Measurements from ENCODE around the gene MED31.
A peak's percentile ranks its signal among the peaks of the same experiment; 100 is the strongest.

MED31 gene

DNA sequence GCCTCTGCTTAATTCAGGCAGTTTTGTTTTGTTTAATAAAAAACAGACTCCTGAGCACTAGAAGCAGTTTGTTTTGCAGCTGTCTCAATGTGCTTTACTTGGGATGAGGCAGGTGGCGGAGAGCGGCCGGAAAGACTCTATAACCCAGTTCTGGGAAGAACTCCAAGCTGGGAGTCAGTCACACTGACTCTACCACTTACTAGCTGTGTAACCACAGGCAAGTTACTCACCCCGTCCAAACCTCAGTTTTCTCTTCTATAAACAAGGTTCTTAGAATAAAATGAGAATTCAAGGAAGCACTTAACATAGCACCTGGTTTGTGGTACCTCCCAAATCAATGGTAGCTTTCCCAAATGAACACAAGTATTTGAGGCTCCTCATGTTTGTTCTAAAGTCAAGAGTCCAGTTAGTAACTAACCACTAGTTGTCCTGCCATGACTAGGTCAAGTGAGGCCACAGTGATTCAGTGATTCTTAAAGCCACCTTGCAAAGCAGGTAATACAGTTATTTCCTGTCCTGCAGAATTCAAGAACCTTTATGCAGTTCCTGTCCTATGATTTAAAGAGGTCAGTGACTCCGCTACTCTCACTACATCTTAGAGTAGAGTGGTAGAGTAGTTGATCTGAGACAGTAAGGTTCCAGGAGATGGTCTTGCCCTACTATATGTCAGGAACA, 7.8 kb downstream of the MED31 start:
- TF ChIP-seq CTCF (IDR thresholded peaks at IDR 0.05; ENCODE audit: low read depth, low read length) = no peak
- no peak overlapping the region for H3K4me3 ChIP-seq (ENCODE audit: low read depth, low read length)
- in situ Hi-C loops (cut with HindIII; ENCODE audit: low sequenced_read_pairs) = no loop called here
- DNase-seq (ENCODE audit: low read depth, low spot score) = peak; percentile 65

GRCh38 chr17:6642592-6642991, 8.8 kb downstream of the MED31 start:
- TF ChIP-seq CTCF (IDR thresholded peaks at IDR 0.05; ENCODE audit: low read depth, low read length) = no peak
- in situ Hi-C loops (cut with HindIII; ENCODE audit: low sequenced_read_pairs) = no loop called here
- no peak for DNase-seq (ENCODE audit: low read depth, low spot score)
- H3K4me3 ChIP-seq (ENCODE audit: low read depth, low read length) = no peak overlapping the region

DNA sequence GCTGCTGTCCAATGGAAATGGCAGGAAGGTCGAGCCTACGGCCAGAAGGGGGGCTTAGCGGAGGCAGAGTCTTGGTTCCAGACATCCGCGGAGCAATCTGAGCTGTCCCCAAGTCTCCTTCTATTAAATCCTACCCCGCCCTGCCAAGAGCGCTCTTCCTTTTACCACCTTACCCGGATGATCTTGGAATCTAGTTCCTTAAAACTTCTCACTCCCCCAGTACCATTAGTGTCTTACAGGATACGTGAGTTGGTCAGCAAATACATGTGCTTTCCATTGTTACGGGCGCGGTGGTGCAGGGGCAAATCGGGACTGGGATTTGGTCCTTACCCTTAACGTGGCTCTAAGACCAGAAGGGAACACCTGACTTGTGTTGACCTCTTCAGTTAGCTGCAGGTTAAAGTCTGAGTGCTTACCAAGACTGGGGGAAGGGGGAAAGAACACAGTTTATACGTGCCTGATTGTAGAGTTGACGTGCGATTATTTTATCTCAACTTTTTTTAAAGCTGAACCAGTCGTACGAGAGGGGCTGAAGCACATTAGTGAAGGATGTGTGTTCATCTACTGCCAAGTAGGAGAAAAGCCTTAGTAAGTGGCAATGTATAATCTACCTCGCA, 10.1 kb downstream of the MED31 start:
- no peak for DNase-seq (ENCODE audit: low read depth, low spot score)
- no peak for TF ChIP-seq CTCF (IDR thresholded peaks at IDR 0.05; ENCODE audit: low read depth, low read length)
- H3K4me3 ChIP-seq (ENCODE audit: low read depth, low read length) = peak overlapping the region; percentile 90
- in situ Hi-C loops (cut with HindIII; ENCODE audit: low sequenced_read_pairs) = no loop called here

GRCh38 chr17:6640536-6641246, 10.7 kb downstream of the MED31 start, which contains the start of the genes KIAA0753 and TXNDC17:
KIAA0753 (minus strand) TSS chr17:6640711; CDS start chr17:6635103, 5,608 bp downstream.
TXNDC17 (plus strand) TSS chr17:6641060; CDS start chr17:6641083, 23 bp downstream.
- no peak for TF ChIP-seq CTCF (IDR thresholded peaks at IDR 0.05; ENCODE audit: low read depth, low read length)
- peak; percentile 93 for DNase-seq (ENCODE audit: low read depth, low spot score)
- in situ Hi-C loops (cut with HindIII; ENCODE audit: low sequenced_read_pairs) = no loop called here
- peak within 1 kb of the TSS; percentile 90 for H3K4me3 ChIP-seq (ENCODE audit: low read depth, low read length)

GRCh38 chr17:6639586-6640535, 11.5 kb downstream of the MED31 start:
- in situ Hi-C loops (cut with HindIII; ENCODE audit: low sequenced_read_pairs) = no loop called here

More at GRCh38 chr17:6639586-6640535, 11.5 kb downstream of the MED31 start:
- peak overlapping the region; percentile 90 for H3K4me3 ChIP-seq (ENCODE audit: low read depth, low read length)
- peak; percentile 9 for DNase-seq (ENCODE audit: low read depth, low spot score)
- TF ChIP-seq CTCF (IDR thresholded peaks at IDR 0.05; ENCODE audit: low read depth, low read length) = no peak

Measured in astrocyte of the spinal cord (primary cell).